ENCODE results near the gene FAM110C.
"Not testable (repeated sequence)": the region's sequence is repeated elsewhere in the genome, so short reads cannot be mapped to it uniquely, and the experiment has no call there.

FAM110C gene

DNA sequence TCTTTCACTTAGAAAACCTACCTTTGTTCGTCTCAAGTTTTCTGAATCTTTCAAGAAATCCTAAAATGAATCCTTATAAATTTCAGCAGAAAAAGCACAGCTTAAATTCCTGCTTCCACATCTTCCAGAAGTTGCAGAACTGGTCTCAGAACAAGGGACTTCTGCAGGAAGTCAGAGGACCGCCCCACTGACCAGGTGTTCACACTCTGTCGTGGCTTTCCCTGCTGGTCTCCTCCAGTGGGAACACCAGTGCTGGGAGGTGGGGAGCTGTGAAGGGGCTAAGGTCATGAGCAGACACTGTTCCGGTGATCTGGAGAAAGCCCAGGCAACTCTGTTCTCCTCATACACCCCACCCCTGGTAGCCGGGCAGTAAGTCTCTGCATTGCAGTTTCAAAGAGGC lies 3.5 kb downstream of the FAM110C start:
- no peak for DNase-seq (ENCODE audit: low read depth)

DNA sequence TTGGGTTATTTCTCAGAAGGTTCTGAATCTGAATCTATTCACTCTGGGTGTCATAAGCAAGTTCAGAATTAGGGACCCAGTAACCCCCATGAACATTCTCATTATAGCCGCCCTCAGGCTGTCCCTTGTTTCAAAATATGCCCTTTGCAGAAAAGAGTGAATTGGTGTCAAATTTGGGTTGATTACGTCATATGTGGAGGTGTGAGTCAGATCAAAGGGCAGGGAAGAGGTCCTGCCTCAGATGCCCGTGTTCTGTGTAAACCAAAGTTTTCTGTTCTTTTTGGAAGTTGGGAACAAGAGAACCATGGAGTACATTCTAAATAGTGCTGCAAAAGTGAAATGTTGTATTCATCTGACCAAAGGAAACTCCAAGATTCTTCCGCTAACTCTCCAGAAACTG lies 5.8 kb downstream of the FAM110C start:
- no peak for DNase-seq (ENCODE audit: low read depth)

DNA sequence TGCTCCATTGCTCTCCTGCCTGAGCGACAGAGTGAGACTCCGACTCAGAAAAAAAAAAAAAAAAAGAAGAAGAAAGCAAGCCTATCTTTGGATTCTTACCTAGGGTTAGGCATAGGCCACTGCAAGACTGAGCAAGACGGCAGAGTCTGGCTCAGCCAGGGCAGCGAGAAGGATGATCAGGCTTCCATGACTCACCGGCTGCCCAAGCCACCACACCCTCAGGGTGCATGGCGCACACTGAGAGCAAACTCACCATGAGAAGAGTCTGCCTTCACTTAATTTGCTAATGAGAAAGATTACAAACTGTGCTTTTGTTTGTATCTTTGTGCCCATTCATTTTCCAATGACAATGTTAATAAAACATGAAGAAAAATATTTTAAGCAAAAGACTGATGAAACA lies 8.2 kb downstream of the FAM110C start:
- no peak for DNase-seq (ENCODE audit: low read depth)

DNA sequence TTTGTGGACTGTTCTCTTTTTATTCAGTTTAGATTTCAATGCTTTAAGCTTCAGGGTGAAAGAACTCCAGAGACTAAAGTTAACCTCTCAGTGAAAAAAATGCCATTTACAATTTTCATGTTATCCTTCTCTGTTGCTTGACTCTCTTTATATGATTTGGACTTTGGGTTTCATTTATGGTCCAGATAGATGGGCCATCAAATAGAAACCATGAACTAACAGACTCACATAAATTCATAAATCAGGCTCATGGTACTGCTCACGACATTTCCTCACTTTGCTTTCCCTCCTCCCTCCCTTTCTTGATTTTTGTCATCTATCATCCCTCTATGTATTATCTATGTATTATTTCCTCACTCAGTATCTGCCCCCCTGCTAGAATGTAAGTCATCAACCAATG lies 10.0 kb downstream of the FAM110C start:
- DNase-seq (ENCODE audit: low read depth), result no peak

DNA sequence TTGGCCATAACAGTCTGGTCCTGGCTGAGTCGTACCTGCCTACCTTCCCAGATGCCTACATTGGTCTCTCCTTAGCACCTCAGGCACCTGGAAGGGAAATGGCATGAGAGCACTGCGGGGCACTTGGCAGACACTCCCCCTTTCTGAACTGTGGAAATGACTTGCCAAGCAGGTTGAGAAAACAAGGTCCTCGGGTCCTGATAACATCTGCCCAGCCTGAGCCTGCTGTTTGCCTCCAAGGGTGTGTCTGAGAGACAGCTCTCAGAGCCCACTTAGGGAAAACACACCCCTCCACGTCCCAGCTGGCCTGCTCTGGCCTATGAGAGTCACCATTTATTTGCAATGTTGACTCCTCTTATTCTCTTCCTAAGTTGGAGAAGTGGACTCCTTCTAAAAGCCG lies 10.5 kb downstream of the FAM110C start:
- no peak for DNase-seq (ENCODE audit: low read depth)

DNA sequence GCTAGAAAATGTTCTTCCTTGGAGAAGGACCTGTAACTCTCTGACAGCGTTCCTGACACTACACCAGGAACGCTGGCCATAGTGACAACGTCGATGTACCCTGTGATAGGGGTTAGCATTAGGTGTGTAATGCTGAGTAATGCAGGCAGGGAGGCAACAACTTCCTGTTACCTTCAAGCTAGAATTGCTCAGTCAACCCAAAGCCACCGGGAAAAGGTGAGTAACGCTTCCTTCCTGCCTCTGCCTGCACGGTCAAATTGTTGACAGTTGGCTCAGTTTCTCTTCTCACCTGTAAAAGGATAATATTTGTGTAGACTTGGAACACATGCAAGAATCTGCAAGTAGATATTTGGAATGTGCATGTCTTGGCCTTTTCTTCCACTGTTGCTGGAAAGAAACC lies 12.7 kb downstream of the FAM110C start:
- DNase-seq (ENCODE audit: low read depth), result no peak

DNA sequence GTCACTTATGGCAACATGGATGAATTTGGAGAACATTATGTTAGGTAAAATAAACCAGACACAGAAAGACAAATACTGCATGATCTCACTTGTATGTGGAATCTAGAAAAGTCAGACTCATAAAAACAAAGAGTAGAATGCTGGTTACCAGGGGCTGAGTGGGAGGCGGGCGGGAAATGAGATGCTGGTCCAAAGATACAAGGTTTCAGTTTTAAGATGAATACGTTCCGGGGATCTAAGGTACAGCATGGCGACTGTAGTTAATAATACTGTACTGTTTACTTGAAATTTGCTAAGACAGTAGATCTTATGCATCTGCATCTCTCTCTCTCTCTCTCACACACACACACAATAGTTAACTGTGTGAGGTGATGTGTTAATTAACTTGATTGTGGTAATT lies 14.2 kb downstream of the FAM110C start:
- no peak for DNase-seq (ENCODE audit: low read depth)

DNA sequence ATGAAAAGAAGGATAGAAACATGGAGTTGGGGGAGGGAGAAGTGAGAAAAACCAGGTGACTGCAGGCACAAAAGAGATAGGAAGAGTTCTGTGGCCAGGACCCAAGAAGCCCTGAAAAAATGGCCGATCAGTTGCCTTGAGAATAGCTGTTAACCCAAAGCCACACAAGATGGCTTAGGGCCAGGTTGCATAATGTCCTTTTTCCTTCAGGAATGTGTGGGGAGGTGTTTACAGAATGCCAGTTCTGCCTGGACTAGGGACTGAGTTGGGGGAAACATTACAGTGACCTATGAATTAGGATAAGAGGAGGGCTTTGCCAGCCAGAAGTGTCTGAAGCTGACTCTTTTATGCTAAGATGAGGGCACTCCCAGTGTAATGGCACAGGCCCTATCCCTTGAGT lies 17.1 kb downstream of the FAM110C start:
- DNase-seq (ENCODE audit: low read depth), result no peak

DNA sequence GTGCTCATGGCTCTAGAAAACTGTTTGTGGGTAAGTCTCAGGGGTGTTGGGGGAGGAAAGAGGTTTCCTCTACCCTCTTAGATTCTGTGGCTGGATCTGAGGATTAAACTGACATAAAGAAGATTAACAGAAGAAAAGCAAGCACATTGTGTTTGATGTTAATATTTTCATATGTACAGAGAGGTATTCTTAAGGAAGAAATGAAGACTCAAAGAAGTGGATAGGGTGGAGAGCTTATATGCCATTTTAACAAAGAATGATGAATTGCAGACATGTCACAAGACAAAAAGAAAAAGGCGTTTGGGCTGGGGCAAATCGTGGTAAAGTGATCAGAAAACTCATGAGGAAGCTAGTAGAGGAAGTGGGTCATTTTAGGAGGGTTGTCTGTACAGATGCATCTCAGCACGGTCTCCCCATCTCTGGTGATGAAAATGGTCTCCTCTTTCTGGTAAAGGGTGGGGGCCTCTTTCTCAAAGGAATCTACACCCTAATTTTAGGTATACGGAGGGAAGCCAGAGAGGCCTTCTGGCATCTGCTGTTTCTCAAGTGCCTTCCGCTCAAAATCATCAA lies 17.8 kb downstream of the FAM110C start:
- no peak for DNase-seq (ENCODE audit: low read depth)

DNA sequence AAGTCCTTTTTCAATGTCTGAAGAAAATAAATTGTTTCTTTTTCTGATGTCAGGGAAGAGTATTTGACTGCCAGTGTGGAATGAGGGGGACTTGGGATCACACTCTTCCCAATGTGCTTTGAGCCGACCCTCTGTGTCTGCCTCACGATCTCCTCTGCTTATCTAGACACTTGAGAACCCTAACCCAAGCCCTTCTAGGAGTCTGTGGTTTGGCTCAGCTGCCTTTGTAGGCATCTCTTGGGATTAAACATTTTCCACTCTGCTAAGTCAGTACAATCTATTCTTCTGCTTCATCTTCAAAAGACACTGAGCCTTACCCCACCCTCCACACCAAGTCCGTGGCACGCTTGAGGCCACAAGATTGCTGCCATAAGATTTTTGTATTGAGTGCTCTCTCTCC lies 19.4 kb downstream of the FAM110C start:
- DNase-seq (ENCODE audit: low read depth), result no peak

DNA sequence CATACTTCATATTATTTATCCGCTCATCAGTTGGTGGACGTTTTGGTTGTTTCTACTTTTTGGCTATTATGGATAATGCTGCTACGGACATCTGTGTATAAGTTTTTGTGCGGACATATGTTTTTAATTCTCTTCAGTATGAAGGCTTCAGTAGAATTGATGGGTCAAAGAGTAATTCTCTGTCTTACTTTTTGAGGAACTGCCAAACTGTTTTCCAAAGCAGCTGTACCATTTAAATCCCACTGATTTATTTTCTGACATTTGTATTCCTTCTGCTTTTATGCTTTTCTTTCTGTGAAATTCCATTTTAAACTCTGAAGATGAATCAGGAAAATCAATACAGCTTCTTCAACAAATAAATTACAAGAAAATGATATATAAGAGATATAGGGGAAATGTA lies 20.8 kb downstream of the FAM110C start:
- DNase-seq (ENCODE audit: low read depth), result no peak

DNA sequence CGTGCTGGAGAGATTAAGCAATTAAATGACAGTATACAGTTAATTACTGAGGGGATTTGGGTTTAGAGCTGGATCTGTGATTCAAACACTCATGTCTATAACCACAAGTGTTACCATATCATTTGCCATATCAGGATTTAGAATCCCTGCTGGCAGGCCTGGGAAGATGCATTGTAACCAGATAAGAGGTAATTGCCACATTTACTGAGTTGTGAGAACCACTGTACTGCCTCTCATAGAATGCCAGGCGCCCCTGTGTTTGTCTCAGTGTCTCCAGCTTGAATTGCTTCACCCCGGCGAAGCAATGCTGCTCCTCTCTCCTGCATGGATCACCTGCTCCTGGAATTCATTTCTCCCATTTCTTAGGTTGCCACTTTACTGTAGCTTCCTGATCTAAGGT lies 21.7 kb downstream of the FAM110C start:
- not testable (repeated sequence) for DNase-seq (ENCODE audit: low read depth)

DNA sequence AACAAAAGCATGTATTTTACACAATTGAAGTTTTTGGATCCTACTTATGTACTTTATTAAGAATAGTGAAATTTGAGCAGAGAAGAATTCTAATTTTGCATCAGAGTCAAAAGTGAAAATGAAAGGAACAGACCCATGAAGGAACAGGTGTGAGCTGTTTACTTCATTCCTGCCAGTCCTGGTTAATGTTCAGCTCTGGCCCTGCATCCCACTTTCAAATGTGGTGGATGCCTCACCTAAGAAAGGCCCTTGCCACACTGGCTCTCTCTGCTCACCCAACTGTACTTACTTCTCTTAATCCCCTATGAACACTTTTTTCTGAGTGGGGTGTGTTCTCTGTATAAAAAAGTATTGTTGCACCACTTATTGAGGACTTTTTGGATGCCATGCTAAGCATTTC lies 22.2 kb downstream of the FAM110C start:
- no peak for DNase-seq (ENCODE audit: low read depth)

DNA sequence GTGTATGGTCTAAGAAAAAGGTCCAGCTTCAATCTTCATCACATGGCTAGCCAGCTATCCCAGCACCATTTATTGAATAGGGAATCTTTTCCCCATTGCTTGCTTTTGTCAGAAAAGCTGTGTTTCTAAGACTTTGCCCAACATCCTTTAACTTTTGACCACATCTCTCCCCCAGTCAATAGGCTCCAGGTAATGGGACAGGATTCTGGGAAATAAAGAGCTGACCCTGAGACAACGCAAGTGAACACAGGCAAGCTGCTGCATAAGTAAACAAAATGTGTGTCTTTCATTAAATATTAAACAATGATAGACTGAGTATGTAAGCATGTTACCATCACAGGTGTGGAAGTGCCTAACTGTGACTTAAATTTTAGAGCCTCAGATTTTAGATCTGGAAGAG lies 23.0 kb downstream of the FAM110C start:
- DNase-seq (ENCODE audit: low read depth), result no peak

DNA sequence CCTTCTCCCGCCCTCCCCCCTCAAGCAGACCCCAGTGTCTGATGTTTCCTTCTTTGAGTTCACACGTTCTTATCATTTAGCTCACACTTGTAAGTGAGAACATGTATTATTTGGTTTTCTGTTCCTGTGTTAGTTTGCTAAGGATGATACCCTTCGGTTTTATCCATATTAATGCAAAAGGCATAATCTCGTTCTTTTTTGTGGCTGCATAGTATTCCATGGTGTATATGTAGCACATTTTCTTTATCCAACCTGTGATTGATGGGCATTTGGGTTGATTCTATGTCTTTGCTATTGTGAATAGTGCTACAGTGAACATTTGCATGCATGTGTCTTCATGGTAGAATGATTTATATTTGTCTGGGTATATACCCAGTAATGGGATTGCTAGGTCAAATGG lies 24.1 kb downstream of the FAM110C start:
- not testable (repeated sequence) for DNase-seq (ENCODE audit: low read depth)

DNA sequence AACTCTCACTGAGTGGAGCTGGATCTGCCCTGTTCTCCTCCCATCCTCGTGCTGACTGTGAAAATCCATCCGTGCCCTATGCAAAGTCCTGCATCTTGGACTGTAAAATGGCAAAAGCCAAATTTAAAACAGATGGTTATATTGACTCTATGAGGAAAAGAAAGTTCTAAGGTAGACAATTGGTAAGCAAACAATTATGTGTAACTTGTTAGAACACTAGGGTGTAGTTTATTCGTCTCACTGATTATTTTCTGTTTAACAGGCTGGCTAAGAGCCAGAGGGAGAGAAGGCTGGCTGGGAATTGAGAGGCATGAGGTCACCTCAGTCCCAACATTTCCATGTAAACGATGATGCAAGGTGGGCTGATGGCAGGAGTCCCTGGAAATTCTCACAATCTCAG lies 26.0 kb downstream of the FAM110C start:
- DNase-seq (ENCODE audit: low read depth), result not testable (repeated sequence)

DNA sequence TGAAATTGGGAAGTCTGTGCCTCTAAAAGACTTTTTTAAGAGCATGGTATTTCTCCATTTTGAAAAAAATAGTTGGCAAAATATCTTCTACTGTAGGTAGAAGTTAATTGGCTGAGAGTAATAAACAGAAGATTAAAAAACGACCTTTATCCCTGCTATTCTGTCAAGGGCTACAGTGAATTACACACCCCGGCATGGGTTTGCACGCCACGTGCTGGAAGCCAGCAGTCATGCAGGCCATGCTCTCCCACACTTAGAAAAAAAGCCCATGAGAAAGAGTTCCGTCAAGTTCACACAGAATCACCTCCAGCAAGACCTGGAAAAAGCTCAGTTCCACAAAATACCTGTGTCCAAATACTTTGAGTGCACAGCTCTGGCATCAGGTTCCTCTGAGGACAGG lies 26.8 kb downstream of the FAM110C start:
- no peak for DNase-seq (ENCODE audit: low read depth)

DNA sequence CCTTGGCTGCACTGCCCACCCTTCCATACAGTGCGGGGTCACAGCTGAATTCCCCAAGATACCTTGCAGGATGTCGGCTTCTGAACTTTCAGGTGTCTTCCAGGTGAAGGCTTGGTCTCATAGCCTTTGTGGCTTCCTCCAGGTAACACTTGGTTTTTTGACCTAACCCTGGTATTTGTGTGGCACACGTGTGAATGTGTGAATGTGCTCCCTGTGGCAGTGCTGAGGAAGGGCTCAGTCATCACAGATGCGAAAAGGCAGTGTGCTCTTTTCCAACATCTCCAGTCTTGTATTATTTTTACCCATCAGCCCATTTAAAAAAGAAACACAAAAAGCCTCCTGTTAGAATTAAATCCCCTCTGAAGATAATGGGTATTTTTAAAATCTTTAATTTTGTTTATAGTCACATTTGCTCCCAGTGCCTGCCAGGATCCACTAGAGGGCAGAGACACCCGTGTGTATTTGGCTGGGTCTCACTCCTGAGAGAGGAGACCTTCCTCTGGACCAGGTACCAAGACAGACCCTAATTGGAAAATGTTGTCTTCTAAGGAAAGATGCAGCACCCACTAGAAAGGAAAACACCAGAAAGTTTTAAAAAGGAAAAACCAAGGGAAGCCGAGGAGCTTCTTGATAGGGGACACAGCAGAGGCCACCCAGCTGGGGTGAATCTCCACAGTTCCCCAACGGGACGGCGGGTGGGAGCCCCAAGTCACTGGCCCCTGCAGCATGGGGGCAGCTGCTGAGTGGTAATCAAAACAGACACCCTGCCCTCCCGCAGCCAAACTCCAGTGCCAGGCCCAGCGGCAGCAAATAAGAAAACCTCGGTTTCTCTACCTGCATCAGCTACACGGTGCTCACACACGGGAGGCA lies 27.7 kb downstream of the FAM110C start:
- no peak for DNase-seq (ENCODE audit: low read depth)

DNA sequence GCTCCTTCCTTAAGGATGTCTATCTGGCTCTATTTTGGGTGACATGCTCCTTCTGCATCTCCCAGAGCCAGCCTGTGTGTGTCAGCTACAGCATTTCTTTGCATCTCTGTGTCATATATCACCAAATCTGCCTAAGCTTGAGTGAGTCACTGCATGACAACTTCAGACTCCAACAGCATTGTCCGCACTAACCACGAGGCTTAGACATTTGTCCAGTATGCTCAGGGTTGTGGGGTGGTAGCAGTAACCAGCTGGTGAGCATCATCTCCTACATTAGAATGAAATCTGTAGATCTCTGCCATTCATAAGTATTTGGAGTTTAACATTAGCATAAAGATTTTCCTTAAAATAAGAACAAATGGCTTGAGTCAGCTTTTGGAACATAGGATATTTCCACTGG lies 30.4 kb downstream of the FAM110C start:
- DNase-seq (ENCODE audit: low read depth), result not testable (repeated sequence)

DNA sequence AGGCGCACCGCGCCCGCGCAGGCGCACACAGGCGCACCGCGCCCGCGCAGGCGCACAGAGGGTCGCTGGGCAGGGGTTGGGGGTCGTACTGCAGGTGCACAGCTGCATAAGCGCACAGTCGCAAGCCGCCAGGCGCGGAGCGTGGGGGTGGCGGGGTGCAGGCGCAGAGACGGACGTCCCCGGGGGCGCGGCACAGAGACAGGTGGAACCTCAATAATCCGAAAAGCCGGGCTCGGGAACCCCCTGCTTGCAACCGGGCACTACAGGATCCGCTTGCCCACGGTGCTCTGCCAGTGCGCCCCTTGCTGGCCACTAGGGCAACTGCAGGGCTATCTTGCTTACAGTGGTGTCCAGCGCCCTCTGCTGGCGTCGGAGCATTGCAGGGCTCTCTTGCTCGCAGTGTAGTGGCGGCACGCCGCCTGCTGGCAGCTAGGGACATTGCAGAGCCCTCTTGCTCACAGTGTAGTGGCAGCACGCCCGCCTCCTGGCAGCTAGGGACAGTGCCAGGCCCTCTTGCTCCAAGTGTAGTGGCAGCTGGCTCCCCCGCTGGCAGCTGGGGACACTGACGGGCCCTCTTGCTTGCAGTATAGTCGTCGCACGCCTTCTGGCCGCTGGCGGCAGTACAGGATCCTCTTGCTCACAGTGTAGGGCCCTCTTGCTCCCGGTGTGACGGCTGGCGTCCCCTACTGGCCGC lies 34.9 kb downstream of the FAM110C start:
- no peak for DNase-seq (ENCODE audit: low read depth)

DNA sequence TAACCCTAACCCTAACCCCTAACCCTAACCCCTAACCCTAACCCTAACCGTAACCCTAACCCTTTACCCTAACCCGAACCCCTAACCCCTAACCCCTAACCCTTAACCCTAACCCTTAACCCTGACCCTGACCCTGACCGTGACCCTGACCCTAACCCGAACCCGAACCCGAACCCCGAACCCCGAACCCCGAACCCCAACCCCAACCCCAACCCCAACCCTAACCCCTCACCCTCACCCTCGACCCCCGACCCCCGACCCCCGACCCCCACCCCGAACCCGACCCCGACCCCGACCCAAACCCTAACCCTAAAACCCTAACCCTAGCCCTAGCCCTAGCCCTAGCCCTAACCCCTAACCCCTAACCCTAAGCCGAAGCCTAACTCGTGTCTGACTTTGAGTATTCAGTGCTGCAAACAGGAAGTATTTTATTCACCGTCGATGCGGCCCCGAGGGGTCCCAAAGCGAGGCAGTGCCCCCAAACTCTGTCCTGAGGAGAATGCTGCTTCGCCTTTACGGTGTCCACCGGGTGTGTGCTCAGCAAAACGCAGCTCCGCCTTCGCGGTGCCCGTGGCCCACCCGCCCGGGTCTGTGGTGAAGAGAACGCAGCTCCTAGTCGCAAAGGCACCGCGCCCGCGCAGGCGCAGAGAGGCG lies 36.0 kb downstream of the FAM110C start:
- DNase-seq (ENCODE audit: low read depth), result no peak

Data from EH (cell line).